RPMI7951 (cell line): Measurements from ENCODE around the gene SUSD3. TPM values are rescaled to one million over a fixed set of nuclear protein-coding genes. Genes with fewer than 3 reads are reported as not detected.
"Not testable (repeated sequence)": the region's sequence is repeated elsewhere in the genome, so short reads cannot be mapped to it uniquely, and the experiment has no call there.

Source experiments
- DNase-seq: peaks from one replicate; pipeline ENCODE4 v3.0.0-alpha.2; 2012; ENCODE audit warnings: low read depth
- total RNA-seq: library from RNA; depleted of rRNA; stranded (reverse); fragments of >200 nt; shearing (Covaris generic); gene quantifications from 2 replicates; pipeline ENCODE4 v1.2.3, GENCODE V29; 2014

SUSD3 gene
- total RNA-seq, 1 experiment from 2014 or later = 0.72 TPM

GRCh38 chr9:93110311-93110855 is 51.9 kb downstream of the SUSD3 start:
- no peak for DNase-seq

GRCh38 chr9:93111001-93111370 is 52.5 kb downstream of the SUSD3 start:
- DNase-seq = no peak

GRCh38 chr9:93111371-93112115 is 53.0 kb downstream of the SUSD3 start:
- peak; percentile 89 for DNase-seq

GRCh38 chr9:93112116-93112863 is 53.8 kb downstream of the SUSD3 start:
- DNase-seq = no peak

GRCh38 chr9:93112864-93113389 is 54.4 kb downstream of the SUSD3 start:
- no peak for DNase-seq

- no peak for DNase-seq
Measured at GRCh38 chr9:93114169-93114983, 55.9 kb downstream of the SUSD3 start.

GRCh38 chr9:93114984-93115335 is 56.5 kb downstream of the SUSD3 start:
- no peak for DNase-seq

- no peak for DNase-seq
Measured at GRCh38 chr9:93115486-93116071, 57.1 kb downstream of the SUSD3 start.

GRCh38 chr9:93116072-93116961 is 57.8 kb downstream of the SUSD3 start:
- DNase-seq = peak; percentile 66

- DNase-seq = not testable (repeated sequence)
Measured at GRCh38 chr9:93117521-93117920, 59.0 kb downstream of the SUSD3 start.

- DNase-seq = no peak
Measured at GRCh38 chr9:93117924-93118862, 59.7 kb downstream of the SUSD3 start.

GRCh38 chr9:93118863-93119702 is 60.6 kb downstream of the SUSD3 start:
- no peak for DNase-seq

GRCh38 chr9:93119703-93119952 is 61.1 kb downstream of the SUSD3 start:
- DNase-seq = no peak

- peak; percentile 95 for DNase-seq
Measured at GRCh38 chr9:93119953-93120845, 61.7 kb downstream of the SUSD3 start.

- no peak for DNase-seq
Measured at GRCh38 chr9:93120846-93121315, 62.4 kb downstream of the SUSD3 start.

- DNase-seq = no peak
Measured at GRCh38 chr9:93121316-93122241, 63.1 kb downstream of the SUSD3 start.
